ENCODE results near the gene ZC3H7B. TPM values are rescaled to one million over a fixed set of nuclear protein-coding genes. Genes with fewer than 3 reads are reported as not detected.

ZC3H7B gene
- total and polyA plus RNA-seq, 12 donors, result 21.4 to 51.5 (median 36.0) TPM

GRCh38 chr22:41300661-41301060 is 664 bp upstream of the ZC3H7B start:
- DNase-seq, result no peak
- Histone ChIP-seq H3K27ac (peak overlapping the region in 8 of 10 donors; percentile 74 to 96 (median 91)), H3K4me3 (peak overlapping the region in 8 of 10 donors; percentile 77 to 100 (median 86)), H3K36me3 (peaks cover 0 to 5% (median 0%) of the 10 kb centered on the region in 9 donors), H3K9me3 (no peaks in the 10 kb centered on the region), H3K27me3 (no peaks in the 10 kb centered on the region), H3K4me1 (peaks cover 0 to 26% (median 20%) of the 10 kb centered on the region in 9 donors)
- TF ChIP-seq, protein P1, sequence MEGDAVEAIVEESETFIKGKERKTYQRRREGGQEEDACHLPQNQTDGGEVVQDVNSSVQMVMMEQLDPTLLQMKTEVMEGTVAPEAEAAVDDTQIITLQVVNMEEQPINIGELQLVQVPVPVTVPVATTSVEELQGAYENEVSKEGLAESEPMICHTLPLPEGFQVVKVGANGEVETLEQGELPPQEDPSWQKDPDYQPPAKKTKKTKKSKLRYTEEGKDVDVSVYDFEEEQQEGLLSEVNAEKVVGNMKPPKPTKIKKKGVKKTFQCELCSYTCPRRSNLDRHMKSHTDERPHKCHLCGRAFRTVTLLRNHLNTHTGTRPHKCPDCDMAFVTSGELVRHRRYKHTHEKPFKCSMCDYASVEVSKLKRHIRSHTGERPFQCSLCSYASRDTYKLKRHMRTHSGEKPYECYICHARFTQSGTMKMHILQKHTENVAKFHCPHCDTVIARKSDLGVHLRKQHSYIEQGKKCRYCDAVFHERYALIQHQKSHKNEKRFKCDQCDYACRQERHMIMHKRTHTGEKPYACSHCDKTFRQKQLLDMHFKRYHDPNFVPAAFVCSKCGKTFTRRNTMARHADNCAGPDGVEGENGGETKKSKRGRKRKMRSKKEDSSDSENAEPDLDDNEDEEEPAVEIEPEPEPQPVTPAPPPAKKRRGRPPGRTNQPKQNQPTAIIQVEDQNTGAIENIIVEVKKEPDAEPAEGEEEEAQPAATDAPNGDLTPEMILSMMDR (IDR thresholded peaks at IDR 0.05), result no peak
- WGBS, 2 donors, result 55 to 61% methylated on average over 7 of the region's 7 CpGs
- ATAC-seq, result no peak
- intact Hi-C loops (cut with DNase I), result loop anchor here in 5 of 10 donors (1.0 to 10.0 kb wide), 7 partner anchors 14 to 376 kb away; partner anchors contain the start of genes CHADL (in 1 of the 5), POLR3H (in 1 of the 5), RANGAP1 (in 1 of the 5) and TEF (in 1 of the 5)

GRCh38 chr22:41302021-41302767 is 869 bp downstream of the ZC3H7B start:
- H3K36me3 ChIP-seq, result peaks cover 0 to 8% (median 0%) of the 10 kb centered on the region in 9 donors
- ATAC-seq (peak in 7 of 8 donors; percentile 4 to 34 (median 22)), DNase-seq (no peak)
- intact Hi-C loops (cut with DNase I), result loop anchor here in 5 of 10 donors (5.0 to 10.0 kb wide), 6 partner anchors 53 to 377 kb away; partner anchors contain the start of genes CHADL (in 1 of the 5), POLR3H (in 1 of the 5) and TEF (in 1 of the 5)
- WGBS, 2 donors, result 0% methylated on average over 49 to 60 of the region's 60 CpGs
- H3K27ac ChIP-seq, result peak overlapping the region; percentile 46 to 96 (median 88)
- H3K9me3 ChIP-seq, result no peaks in the 10 kb centered on the region
- H3K4me1 ChIP-seq, result peaks cover 0 to 32% (median 20%) of the 10 kb centered on the region in 9 donors
- H3K4me3 ChIP-seq, result peak overlapping the region; percentile 77 to 100 (median 86)
- TF ChIP-seq, protein P1 (IDR thresholded peaks at IDR 0.05), result no peak
- H3K27me3 ChIP-seq, result no peaks in the 10 kb centered on the region

- ATAC-seq (no peak), DNase-seq (no peak)
- Histone ChIP-seq H3K9me3 (no peaks in the 10 kb centered on the region), H3K36me3 (peaks cover 0 to 14% (median 0%) of the 10 kb centered on the region in 9 donors), H3K27ac (peak overlapping the region; percentile 46 to 96 (median 88)), H3K4me1 (peaks cover 0 to 38% (median 24%) of the 10 kb centered on the region in 9 donors), H3K27me3 (no peaks in the 10 kb centered on the region), H3K4me3 (peak overlapping the region; percentile 77 to 100 (median 86))
- TF ChIP-seq, protein P1 (IDR thresholded peaks at IDR 0.05), result no peak
- intact Hi-C loops (cut with DNase I), result loop anchor here in 5 of 10 donors (5.0 to 10.0 kb wide), 6 partner anchors 52 to 378 kb away; partner anchors contain the start of genes CHADL (in 1 of the 5), POLR3H (in 1 of the 5) and TEF (in 1 of the 5)
- WGBS, 2 donors, result 14 to 17% methylated on average over 5 of the region's 5 CpGs
These were observed 1.5 kb downstream of the ZC3H7B start for GRCh38 chr22:41302811-41303210.

GRCh38 chr22:41305646-41306045 is 4.3 kb downstream of the ZC3H7B start:
- DNase-seq (no peak), ATAC-seq (no peak)
- Histone ChIP-seq H3K9me3 (no peaks in the 10 kb centered on the region), H3K4me1 (peaks cover 0 to 46% (median 31%) of the 10 kb centered on the region in 9 donors), H3K4me3 (no peak overlapping the region), H3K27ac (no peak overlapping the region), H3K27me3 (no peaks in the 10 kb centered on the region), H3K36me3 (peaks cover 0 to 29% (median 0%) of the 10 kb centered on the region in 9 donors)
- TF ChIP-seq, protein P1 (IDR thresholded peaks at IDR 0.05), result no peak
- WGBS, 2 donors, result 90 to 97% methylated on average over 4 of the region's 4 CpGs
- intact Hi-C loops (cut with DNase I), result loop anchor here in 4 of 10 donors (10.0 kb wide), 4 partner anchors 49 to 381 kb away; partner anchors contain the start of genes CHADL (in 1 of the 4) and POLR3H (in 1 of the 4)
